ENCODE results near the gene KIFAP3.
A peak's percentile ranks its signal among the peaks of the same experiment; 100 is the strongest.
"Not testable (repeated sequence)": the region's sequence is repeated elsewhere in the genome, so short reads cannot be mapped to it uniquely, and the experiment has no call there.

Gene KIFAP3

GRCh38 chr1:170063109-170063826 is 11.2 kb downstream of the KIFAP3 start:
- DNase-seq (ENCODE audit: low spot score), result no peak

DNA sequence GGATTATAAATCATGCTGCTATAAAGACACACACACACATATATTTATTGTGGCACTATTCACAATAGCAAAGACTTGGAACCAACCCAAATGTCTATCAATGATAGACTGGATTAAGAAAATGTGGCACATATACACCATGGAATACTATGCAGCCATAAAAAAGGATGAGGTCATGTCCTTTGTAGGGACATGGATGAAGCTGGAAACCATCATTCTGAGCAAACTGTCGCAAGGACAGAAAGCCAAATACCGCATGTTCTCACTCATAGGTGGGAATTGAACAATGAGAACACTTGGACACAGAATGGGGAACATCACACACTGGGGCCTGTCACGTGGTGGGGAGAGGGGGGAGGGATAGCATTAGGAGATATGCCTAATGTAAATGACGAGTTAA is 12.8 kb downstream of the KIFAP3 start:
- not testable (repeated sequence) for DNase-seq (ENCODE audit: low spot score)

GRCh38 chr1:170060015-170060520 is 14.4 kb downstream of the KIFAP3 start:
- DNase-seq (ENCODE audit: low spot score), result not testable (repeated sequence)

- no peak for DNase-seq (ENCODE audit: low spot score)
These were observed 25.2 kb downstream of the KIFAP3 start for GRCh38 chr1:170049176-170049800.

DNA sequence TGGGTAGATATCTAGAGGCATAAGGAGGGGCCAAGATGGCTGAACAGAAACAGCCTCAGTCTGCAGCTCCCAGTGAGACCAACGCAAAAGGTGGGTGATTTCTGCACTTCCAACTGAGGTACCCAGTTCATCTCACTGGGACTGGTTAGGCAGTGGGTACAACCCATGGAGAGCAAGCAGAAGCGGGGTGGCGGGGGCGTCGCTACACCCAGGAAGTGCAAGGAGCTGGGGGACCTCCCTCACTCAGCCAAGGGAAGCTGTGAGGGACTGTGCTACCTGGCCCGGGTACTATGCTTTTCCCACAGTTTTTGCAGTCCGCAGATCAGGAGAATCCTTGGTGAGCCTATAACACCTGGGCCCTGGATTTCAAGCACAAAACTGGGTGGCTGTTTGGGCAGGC is 26.0 kb downstream of the KIFAP3 start:
- no peak for DNase-seq (ENCODE audit: low spot score)

GRCh38 chr1:170044187-170044586 is 30.3 kb downstream of the KIFAP3 start:
- DNase-seq (ENCODE audit: low spot score), result no peak

- DNase-seq (ENCODE audit: low spot score), result no peak
These were observed 32.9 kb downstream of the KIFAP3 start for GRCh38 chr1:170041423-170042192.

DNA sequence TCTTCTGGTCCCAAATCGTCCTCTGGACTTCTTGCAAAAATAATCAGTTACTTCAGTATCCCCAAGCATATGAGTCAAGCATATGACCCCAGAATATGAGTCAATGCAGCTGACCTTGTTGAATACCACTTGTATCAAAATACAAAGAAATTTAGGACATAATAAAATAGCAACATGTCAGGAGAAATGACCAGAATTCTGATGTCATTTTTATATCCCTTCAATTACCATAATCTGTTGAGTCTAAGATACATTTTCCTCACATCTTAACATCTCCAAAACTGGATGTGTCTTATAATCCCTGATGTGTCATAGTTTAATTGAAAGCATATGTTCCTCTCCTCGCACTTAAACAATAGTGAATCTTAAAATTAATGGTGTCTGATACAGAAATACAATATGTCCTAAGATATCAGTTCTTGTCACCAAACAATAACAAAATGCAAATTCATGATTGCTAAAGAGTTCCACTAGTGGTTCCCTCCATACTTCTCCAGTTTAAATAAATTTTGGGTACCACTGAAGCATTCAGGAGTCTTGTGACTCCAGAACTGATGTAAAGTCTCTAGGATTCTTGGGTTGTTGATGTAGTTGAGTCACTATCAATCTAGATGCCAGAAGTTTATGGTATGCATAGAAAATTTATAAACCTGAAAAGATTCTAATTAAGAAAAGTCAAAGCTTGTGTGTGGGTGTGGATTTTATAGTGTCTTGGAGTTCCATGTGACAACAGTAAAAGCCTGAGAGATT is 41.8 kb downstream of the KIFAP3 start:
- DNase-seq (ENCODE audit: low spot score), result peak; percentile 22

- no peak for DNase-seq (ENCODE audit: low spot score)
These were observed 44.3 kb downstream of the KIFAP3 start for GRCh38 chr1:170030212-170030611.

DNA sequence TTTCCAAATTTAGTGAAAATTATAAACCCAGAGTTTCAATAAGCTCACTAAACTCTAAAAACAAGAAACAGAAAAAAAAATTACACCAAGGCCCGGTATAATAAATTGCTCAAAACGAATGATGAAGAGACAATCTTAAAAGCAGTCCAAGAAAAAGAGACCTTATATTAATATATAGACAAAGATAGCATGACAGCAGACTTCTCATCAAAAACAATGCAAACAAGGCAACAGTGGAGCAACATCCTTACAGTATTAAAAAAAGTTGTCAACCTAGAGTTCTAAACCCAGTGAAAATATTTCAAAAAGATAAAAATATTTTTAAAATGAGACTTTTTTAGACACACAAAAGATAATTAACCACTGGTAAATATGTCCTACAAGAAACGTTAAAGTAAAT is 46.7 kb downstream of the KIFAP3 start:
- no peak for DNase-seq (ENCODE audit: low spot score)

GRCh38 chr1:170020859-170021258 is 53.6 kb downstream of the KIFAP3 start:
- no peak for DNase-seq (ENCODE audit: low spot score)

- DNase-seq (ENCODE audit: low spot score), result no peak
These were observed 57.0 kb downstream of the KIFAP3 start for GRCh38 chr1:170017478-170017877.

DNA sequence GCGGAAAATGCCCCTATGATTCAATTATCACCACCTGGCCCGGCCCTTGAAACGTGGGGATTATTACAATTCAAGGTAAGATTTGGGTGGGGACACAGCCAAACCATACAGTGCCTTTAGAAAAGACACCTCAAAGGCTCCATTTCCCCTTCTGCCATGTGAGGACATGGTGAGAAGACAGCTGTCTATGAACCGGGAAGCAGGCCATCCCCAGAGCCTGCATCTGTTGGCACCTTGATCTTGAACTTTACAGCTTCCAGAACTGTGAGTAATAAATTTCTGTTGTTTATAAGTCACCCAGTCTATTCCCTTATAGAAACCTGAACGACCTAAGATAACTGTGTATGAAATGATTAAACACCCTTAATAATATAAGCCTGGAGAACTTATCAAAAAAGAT is 61.6 kb downstream of the KIFAP3 start:
- no peak for DNase-seq (ENCODE audit: low spot score)

DNA sequence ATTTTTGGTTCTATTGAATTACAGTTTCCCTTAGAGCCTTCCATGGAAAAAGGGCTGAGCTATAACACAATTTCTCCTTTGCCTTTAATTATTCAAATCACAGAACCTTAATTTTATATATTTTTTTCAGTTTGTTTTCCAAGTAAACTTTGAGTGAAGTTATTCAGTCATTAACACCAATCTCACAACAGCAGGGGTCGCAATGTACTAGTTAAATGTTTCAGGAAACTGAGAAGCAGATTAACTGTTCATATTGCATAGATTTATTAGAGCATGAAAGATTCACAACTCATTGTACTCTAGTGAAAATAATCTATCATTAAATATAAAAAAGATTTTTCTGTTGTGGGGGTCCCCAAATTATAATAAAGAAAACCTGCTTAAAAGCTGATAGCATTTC is 64.1 kb downstream of the KIFAP3 start:
- peak; percentile 38 for DNase-seq (ENCODE audit: low spot score)

GRCh38 chr1:170009551-170009950 is 64.9 kb downstream of the KIFAP3 start:
- no peak for DNase-seq (ENCODE audit: low spot score)

DNA sequence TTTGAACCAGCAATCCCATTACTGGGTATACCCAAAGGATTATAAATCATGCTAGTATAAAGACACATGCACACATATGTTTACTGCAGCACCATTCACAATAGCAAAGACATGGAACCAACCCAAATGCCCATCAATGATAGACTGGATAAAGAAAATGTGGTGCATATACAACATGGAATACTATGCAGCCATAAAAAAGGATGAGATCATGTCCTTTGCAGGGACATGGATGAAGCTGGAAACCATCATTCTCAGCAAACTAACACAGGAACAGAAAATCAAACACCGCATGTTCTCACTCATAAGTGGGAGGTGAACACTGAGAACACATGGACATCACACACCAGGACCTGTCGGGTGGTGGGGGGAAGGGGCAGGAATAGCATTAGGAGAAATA is 65.8 kb downstream of the KIFAP3 start:
- not testable (repeated sequence) for DNase-seq (ENCODE audit: low spot score)

- not testable (repeated sequence) for DNase-seq (ENCODE audit: low spot score)
These were observed 71.1 kb downstream of the KIFAP3 start for GRCh38 chr1:170003270-170003835.

GRCh38 chr1:170001266-170001665 is 73.2 kb downstream of the KIFAP3 start:
- peak; percentile 5 for DNase-seq (ENCODE audit: low spot score)

GRCh38 chr1:169999761-170000160 is 74.7 kb downstream of the KIFAP3 start:
- no peak for DNase-seq (ENCODE audit: low spot score)

- peak; percentile 52 for DNase-seq (ENCODE audit: low spot score)
These were observed 75.2 kb downstream of the KIFAP3 start for GRCh38 chr1:169999331-169999741.

GRCh38 chr1:169995993-169996392 is 78.5 kb downstream of the KIFAP3 start:
- no peak for DNase-seq (ENCODE audit: low spot score)

GRCh38 chr1:169989246-169989645 is 85.2 kb downstream of the KIFAP3 start:
- DNase-seq (ENCODE audit: low spot score), result no peak
